Stimulated activated CD4-positive, alpha-beta T cell treated with anti-CD3 and anti-CD28 coated beads, Interleukin-1b, Interleukin-23, amount 100 ng/mL, for 24 hours (primary cell): ENCODE measurements around the gene GLS.
"Not testable (repeated sequence)": the region's sequence is repeated elsewhere in the genome, so short reads cannot be mapped to it uniquely, and the experiment has no call there.

Experiments
- DNase-seq, 4 experiments: peaks; one replicate each; pipeline ENCODE4 v3.0.0-alpha.2; 2020; ENCODE audit warnings: low read depth in 4 of 4, low spot score in 1 of 4

GLS gene

GRCh38 chr2:190855245-190855644 lies 25.4 kb upstream of the GLS start:
- DNase-seq: no peak

GRCh38 chr2:190856985-190857384 lies 23.6 kb upstream of the GLS start:
- no peak for DNase-seq

- DNase-seq: no peak
Observed at GRCh38 chr2:190858817-190859216, 21.8 kb upstream of the GLS start.

- DNase-seq: no peak
Observed at GRCh38 chr2:190859347-190860297, 21.0 kb upstream of the GLS start.

GRCh38 chr2:190860985-190861680 lies 19.5 kb upstream of the GLS start:
- no peak for DNase-seq

- DNase-seq: not testable (repeated sequence)
Observed at GRCh38 chr2:190862128-190862527, 18.5 kb upstream of the GLS start.

- no peak for DNase-seq
Observed at GRCh38 chr2:190862571-190862991, 18.0 kb upstream of the GLS start.

- DNase-seq: no peak
Observed at GRCh38 chr2:190863946-190864345, 16.7 kb upstream of the GLS start.

- DNase-seq: no peak
Observed at GRCh38 chr2:190864375-190864774, 16.2 kb upstream of the GLS start.

GRCh38 chr2:190867212-190867611 lies 13.4 kb upstream of the GLS start:
- DNase-seq: no peak

GRCh38 chr2:190867832-190868231 lies 12.8 kb upstream of the GLS start:
- no peak for DNase-seq

- DNase-seq: no peak
Observed at GRCh38 chr2:190869721-190870120, 10.9 kb upstream of the GLS start.

- DNase-seq: not testable (repeated sequence)
Observed at GRCh38 chr2:190873451-190873850, 7.2 kb upstream of the GLS start.

GRCh38 chr2:190875891-190876290 lies 4.7 kb upstream of the GLS start:
- DNase-seq: peak in 1 of 4 experiments; percentile 4

GRCh38 chr2:190876631-190877030 lies 4.0 kb upstream of the GLS start:
- no peak for DNase-seq

- DNase-seq: no peak
Observed at GRCh38 chr2:190877436-190877835, 3.2 kb upstream of the GLS start.

- peak in 3 of 4 experiments; percentile 10 to 38 (median 27) for DNase-seq
Observed at GRCh38 chr2:190879474-190880377, 895 bp upstream of the GLS start.

- peak in 1 of 4 experiments; percentile 24 for DNase-seq
Observed at GRCh38 chr2:190881084-190881597, 520 bp downstream of the GLS start.

GRCh38 chr2:190881598-190882410 lies 1.2 kb downstream of the GLS start:
- peak; percentile 30 to 55 (median 40) for DNase-seq

- DNase-seq: no peak
Observed at GRCh38 chr2:190882411-190882766, 1.8 kb downstream of the GLS start.
